Heart left ventricle (tissue), 16 donors: Measurements from ENCODE around the gene PAX5. TPM values are rescaled to one million over a fixed set of nuclear protein-coding genes. Genes with fewer than 3 reads are reported as not detected.
A peak's percentile ranks its signal among the peaks of the same experiment; 100 is the strongest.

Source experiments
- ATAC-seq, 4 donors: fragments of 200-7000 bp; cut with Tn5 transposase; one replicate each; pipeline ENCODE4 v1.9.1; 2020 to 2022; ENCODE audit warnings: moderate library complexity in 4 of 4, mild to moderate bottlenecking in 3 of 4, moderate number of reproducible peaks in 1 of 4
- DNase-seq, 5 donors: peaks; one replicate each; pipeline ENCODE4 v3.0.0-alpha.2; 2020
- H3K27ac ChIP-seq, 12 donors: fragments of 200-600 bp; sonication (generic) in 4 of 12; one replicate each; pipeline versions ENCODE4 v1.5.0 to v1.8.0; 2016 to 2022; ENCODE audit warnings: mild to moderate bottlenecking in 2 of 12
- H3K27me3 ChIP-seq, 9 donors: fragments of 200-600 bp; sonication (generic) in 2 of 9; one replicate each; pipeline versions ENCODE4 v1.5.1 to v1.8.0; 2016 to 2022; ENCODE audit warnings: mild to moderate bottlenecking in 3 of 9
- H3K36me3 ChIP-seq, 9 donors: fragments of 200-600 bp; sonication (generic) in 2 of 9; one replicate each; pipeline versions ENCODE4 v1.5.0 to v1.8.0; 2018 to 2022; ENCODE audit warnings: mild to moderate bottlenecking in 2 of 9
- H3K4me1 ChIP-seq, 12 donors: fragments of 200-600 bp; sonication (generic) in 4 of 12; one replicate each; pipeline versions ENCODE4 v1.5.0 to v1.8.0; 2016 to 2022; ENCODE audit warnings: mild to moderate bottlenecking in 3 of 12
- H3K4me3 ChIP-seq, 12 donors: fragments of 200-600 bp; sonication (generic) in 4 of 12; one replicate each; pipeline versions ENCODE4 v1.5.0 to v1.8.0; 2017 to 2022; ENCODE audit warnings: mild to moderate bottlenecking in 9 of 12, moderate library complexity in 4 of 12
- H3K9me3 ChIP-seq, 12 donors: fragments of 200-600 bp; sonication (generic) in 4 of 12; one replicate each; pipeline versions ENCODE4 v1.5.0 to v1.8.0; 2016 to 2022; ENCODE audit warnings: mild to moderate bottlenecking in 1 of 12
- CTCF ChIP-seq, 12 donors: fragments of 200-600 bp; sonication (generic) in 4 of 12; IDR thresholded peaks; one replicate each; pipeline versions ENCODE4 v1.5.0 to v1.8.0; 2018 to 2022; ENCODE audit warnings: antibody characterized with exemption in 12 of 12, mild to moderate bottlenecking in 5 of 12
- POLR2A ChIP-seq, 2 donors: fragments of 450-650 bp; IDR thresholded peaks; one replicate each; pipeline ENCODE4 v1.6.1; 2017; ENCODE audit warnings: antibody characterized with exemption in 2 of 2, mild to moderate bottlenecking in 2 of 2, moderate library complexity in 2 of 2
- WGBS, 4 donors: extraction: QIAGEN DNeasy Blood & Tissue Kit in 2 of 4; methylation state at CpG; one replicate each; pipeline versions ENCODE4 v1.1.5 to v1.1.7; 2013 to 2018; 5-methylcytosine and 5-hydroxymethylcytosine counted together
- intact Hi-C, 10 donors: fragments of 100-400 bp; cut with DNase I; formaldehyde crosslinking; loops; one replicate each; pipeline versions ENCODE4 v1.11.1 to v1.14.2; 2022
- polyA plus RNA-seq, 2 donors: library from polyadenylated mRNA; stranded (reverse); fragments of 200-250 nt; gene quantifications; one replicate each; pipeline ENCODE4 v1.2.3, GENCODE V29; 2013
- total RNA-seq, 9 donors: library from RNA; depleted of rRNA in 2 of 9; stranded (reverse); fragments of >200 nt in 2 of 9; fragmentation: NEBNext Ultra II Directional in 3 of 9; extraction: Animal tissue kit (Norgen Biotek cat#: 25700) in 3 of 9; gene quantifications; one replicate each; pipeline versions ENCODE4 v1.1.0 to v1.2.4, GENCODE V29; 2016 to 2023
- donor health status: ischemic (EF 13 %, LVEDD 7.1; RV severe dilation, severe dysfunction).
- donor health status: healthy with polysubstance abuse.
- donor health status: DM: no; HTN: yes; CAD: no.
- donor health status: DM: no; HTN: no; CAD: no.
- donor health status: ischemic (EF 25% LVEDD 6.9; RV normal size, moderate dysfunction).
- donor health status: ischemic (EF 25% LVEDD 5.7; RV mildly dilated, moderate dysfunction).
- donor health status: healthy.
- donor health status: DM: yes; HTN: yes; CAD: no.
- donor health status: ischemic (EF 35%, LVEDD 5.7; RV mildly dilated, moderate dysfunction).
- donor health status: nonischemic (EF 11% LVEDD 7.7; RV severe dilation, severe dysfunction).
- donor health status: DM: yes; HTN: yes; CAD: no.
- donor health status: PGD.
- donor health status: ischemic (EF 29% LVEDD 5.4; RV normal size, mild dysfunction).
- donor health status: nonischemic (EF 23%, LVEDD 6.1; RV moderate dilation, normal function).

Gene PAX5
- total and polyA plus RNA-seq, 11 donors, result 0.01 to 0.37 (median 0.08) TPM; not detected in 7

GRCh38 chr9:36999728-37000333, 34.2 kb downstream of the PAX5 start:
- H3K9me3 ChIP-seq, result no peaks in the 10 kb centered on the region
- peaks cover 0 to 5% (median 0%) of the 10 kb centered on the region in 12 donors for H3K4me1 ChIP-seq
- no peak for DNase-seq
- no peak for ATAC-seq
- no peaks in the 10 kb centered on the region for H3K36me3 ChIP-seq
- intact Hi-C loops, result loop anchor here in 4 of 10 donors (5.0 to 10.0 kb wide), 2 partner anchors 262 to 265 kb away; no protein-coding TSS in a partner anchor
- no peak overlapping the region for H3K4me3 ChIP-seq
- no peak for TF ChIP-seq CTCF (IDR thresholded peaks at IDR 0.05)
- no peak for TF ChIP-seq POLR2A (IDR thresholded peaks at IDR 0.05)
- peaks cover 12 to 86% (median 50%) of the 10 kb centered on the region in 9 donors for H3K27me3 ChIP-seq
- WGBS, 4 donors, result 41 to 60% (median 46%) methylated on average over 8 of the region's 8 CpGs
- no peak overlapping the region for H3K27ac ChIP-seq

- Histone ChIP-seq H3K27me3 (peaks cover 4 to 74% (median 34%) of the 10 kb centered on the region in 9 donors), H3K9me3 (no peaks in the 10 kb centered on the region), H3K4me3 (no peak overlapping the region), H3K27ac (no peak overlapping the region), H3K4me1 (peaks cover 0 to 4% (median 0%) of the 10 kb centered on the region in 12 donors), H3K36me3 (no peaks in the 10 kb centered on the region)
- DNase-seq (no peak), ATAC-seq (no peak)
- WGBS, 4 donors, result 65 to 71% (median 68%) methylated on average over 12 of the region's 12 CpGs
- TF ChIP-seq POLR2A (IDR thresholded peaks at IDR 0.05), result no peak
- TF ChIP-seq CTCF (IDR thresholded peaks at IDR 0.05), result no peak
- intact Hi-C loops, result loop anchor here in 4 of 10 donors (5.0 to 10.0 kb wide), 2 partner anchors 265 to 267 kb away; no protein-coding TSS in a partner anchor
These were observed 36.7 kb downstream of the PAX5 start for GRCh38 chr9:36997414-36997813.

GRCh38 chr9:36996706-36997086, 37.4 kb downstream of the PAX5 start:
- no peak for DNase-seq
- intact Hi-C loops, result loop anchor here in 4 of 10 donors (5.0 to 10.0 kb wide), 2 partner anchors 266 to 268 kb away; no protein-coding TSS in a partner anchor
- no peak for TF ChIP-seq POLR2A (IDR thresholded peaks at IDR 0.05)
- TF ChIP-seq CTCF (IDR thresholded peaks at IDR 0.05), result no peak
- ATAC-seq, result no peak
- H3K36me3 ChIP-seq, result no peaks in the 10 kb centered on the region
- peaks cover 0 to 72% (median 30%) of the 10 kb centered on the region in 9 donors for H3K27me3 ChIP-seq
- no peak overlapping the region for H3K4me3 ChIP-seq
- WGBS, 4 donors, result 57 to 67% (median 58%) methylated on average over 5 of the region's 5 CpGs
- no peak overlapping the region for H3K27ac ChIP-seq
- H3K9me3 ChIP-seq, result peaks cover 0 to 2% (median under 1%) of the 10 kb centered on the region in 12 donors
- peaks cover 0 to 4% (median 0%) of the 10 kb centered on the region in 12 donors for H3K4me1 ChIP-seq

DNA sequence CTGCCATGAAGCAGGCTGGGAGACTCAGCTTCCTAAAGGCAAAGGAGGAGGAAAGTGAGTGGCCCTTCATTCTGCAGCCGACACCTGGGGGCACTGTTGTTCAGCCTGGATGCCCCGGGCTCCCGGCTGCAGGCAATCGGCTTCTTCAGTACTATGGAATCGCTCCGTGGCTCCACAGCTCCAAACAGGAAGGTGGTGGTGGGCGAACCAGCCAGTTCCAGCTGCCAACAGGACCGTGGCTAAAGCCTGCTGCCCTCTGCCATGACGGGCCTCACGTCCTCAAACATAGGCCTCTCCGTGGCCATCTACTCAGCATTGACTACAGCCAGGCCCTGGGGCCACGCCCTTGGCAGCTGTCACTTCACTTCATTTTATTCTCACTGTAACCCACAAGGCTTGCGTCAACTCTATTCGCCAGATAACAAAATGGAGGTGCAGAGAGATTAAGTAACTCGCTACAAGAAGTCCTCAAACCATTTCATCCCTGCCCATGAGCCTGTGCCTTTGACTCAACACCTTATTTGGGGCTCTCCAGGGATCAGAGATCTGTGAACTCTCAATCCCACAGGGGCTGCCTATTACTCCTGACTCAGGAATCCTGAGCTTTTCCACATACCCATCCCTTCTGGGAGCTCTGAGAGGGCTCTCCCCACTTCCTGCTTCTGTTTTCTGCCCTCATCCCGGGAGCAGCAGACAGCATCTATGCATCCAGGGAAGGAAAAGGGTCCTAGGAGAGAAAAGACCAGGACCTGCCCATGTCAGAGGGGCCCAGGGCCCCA, 38.0 kb downstream of the PAX5 start:
- Histone ChIP-seq H3K4me1 (peaks cover 0 to 4% (median 0%) of the 10 kb centered on the region in 12 donors), H3K9me3 (peaks cover 0 to 8% (median 6%) of the 10 kb centered on the region in 12 donors), H3K27me3 (peaks cover 0 to 72% (median 25%) of the 10 kb centered on the region in 9 donors), H3K36me3 (no peaks in the 10 kb centered on the region), H3K4me3 (peak overlapping the region in 2 of 12 donors; percentile 16 to 33), H3K27ac (no peak overlapping the region)
- intact Hi-C loops, result loop anchor here in 4 of 10 donors (5.0 to 10.0 kb wide), 2 partner anchors 266 to 269 kb away; no protein-coding TSS in a partner anchor
- 8 to 19% (median 14%) methylated on average over 14 to 16 of the region's 16 CpGs for WGBS, 4 donors
- TF ChIP-seq POLR2A (IDR thresholded peaks at IDR 0.05) (no peak), CTCF (IDR thresholded peaks at IDR 0.05) (peak; percentile 15 to 58 (median 46))
- DNase-seq, result peak; percentile 20 to 65 (median 40)
- ATAC-seq, result peak in 3 of 4 donors; percentile 75 to 82 (median 77)
